ENCODE results near the gene RABL6.

DNA sequence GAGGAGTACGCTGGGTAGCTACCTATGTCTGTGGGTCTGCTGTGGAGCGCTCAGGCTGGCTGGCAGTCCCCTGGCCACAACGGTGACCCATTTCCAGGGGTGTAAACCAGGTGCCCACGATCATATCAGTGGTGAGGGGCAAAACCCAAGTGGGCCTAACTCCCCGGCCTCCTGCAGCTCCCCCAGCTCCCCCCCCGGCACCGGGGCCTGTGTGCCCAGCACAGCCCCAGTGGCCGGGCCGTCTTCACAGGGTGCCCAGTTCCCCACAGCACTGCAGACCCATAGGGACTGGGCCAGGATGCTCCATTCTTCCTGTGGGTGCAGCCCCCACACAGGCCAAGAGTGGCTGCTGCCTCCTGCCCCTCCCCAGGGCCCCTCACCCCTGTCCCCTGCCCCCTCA, 48.7 kb upstream of the RABL6 start:
- TF ChIP-seq CTCF (IDR thresholded peaks at IDR 0.05) (no peak), POLR2AphosphoS5 (IDR thresholded peaks at IDR 0.05) (no peak), POLR2A (IDR thresholded peaks at IDR 0.05) (no peak)
